ENCODE results near the gene WWTR1.

WWTR1 gene

DNA sequence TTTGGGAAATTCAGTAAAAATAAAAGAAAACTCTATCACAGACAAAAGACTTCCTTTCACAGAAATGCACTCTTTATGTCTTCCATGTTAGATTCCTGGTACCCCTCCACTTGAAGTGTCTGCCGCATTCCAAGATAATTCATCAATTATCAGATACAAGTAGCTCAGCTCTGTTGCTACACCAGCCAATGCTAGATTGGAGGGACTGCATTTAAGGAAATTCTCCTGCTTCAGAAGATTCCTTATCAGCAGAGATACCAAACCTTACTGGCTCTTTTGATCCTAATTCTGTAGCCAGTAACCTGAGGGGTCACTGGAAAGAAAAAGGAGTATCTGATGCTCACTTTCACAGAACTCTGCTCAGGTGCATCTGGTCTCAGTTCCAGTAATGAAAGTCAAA is 119.5 kb downstream of the WWTR1 start:
- TF ChIP-seq, protein P1, sequence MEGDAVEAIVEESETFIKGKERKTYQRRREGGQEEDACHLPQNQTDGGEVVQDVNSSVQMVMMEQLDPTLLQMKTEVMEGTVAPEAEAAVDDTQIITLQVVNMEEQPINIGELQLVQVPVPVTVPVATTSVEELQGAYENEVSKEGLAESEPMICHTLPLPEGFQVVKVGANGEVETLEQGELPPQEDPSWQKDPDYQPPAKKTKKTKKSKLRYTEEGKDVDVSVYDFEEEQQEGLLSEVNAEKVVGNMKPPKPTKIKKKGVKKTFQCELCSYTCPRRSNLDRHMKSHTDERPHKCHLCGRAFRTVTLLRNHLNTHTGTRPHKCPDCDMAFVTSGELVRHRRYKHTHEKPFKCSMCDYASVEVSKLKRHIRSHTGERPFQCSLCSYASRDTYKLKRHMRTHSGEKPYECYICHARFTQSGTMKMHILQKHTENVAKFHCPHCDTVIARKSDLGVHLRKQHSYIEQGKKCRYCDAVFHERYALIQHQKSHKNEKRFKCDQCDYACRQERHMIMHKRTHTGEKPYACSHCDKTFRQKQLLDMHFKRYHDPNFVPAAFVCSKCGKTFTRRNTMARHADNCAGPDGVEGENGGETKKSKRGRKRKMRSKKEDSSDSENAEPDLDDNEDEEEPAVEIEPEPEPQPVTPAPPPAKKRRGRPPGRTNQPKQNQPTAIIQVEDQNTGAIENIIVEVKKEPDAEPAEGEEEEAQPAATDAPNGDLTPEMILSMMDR (IDR thresholded peaks at IDR 0.05; ENCODE audit: borderline replicate concordance, control extremely low read depth, extremely low read depth, insufficient read depth, missing control alignments) = no peak
- DNase-seq (ENCODE audit: low spot score) = no peak
- in situ Hi-C loops (cut with MboI; ENCODE audit: low sequenced_read_pairs, unreplicated experiment) = no loop called here

DNA sequence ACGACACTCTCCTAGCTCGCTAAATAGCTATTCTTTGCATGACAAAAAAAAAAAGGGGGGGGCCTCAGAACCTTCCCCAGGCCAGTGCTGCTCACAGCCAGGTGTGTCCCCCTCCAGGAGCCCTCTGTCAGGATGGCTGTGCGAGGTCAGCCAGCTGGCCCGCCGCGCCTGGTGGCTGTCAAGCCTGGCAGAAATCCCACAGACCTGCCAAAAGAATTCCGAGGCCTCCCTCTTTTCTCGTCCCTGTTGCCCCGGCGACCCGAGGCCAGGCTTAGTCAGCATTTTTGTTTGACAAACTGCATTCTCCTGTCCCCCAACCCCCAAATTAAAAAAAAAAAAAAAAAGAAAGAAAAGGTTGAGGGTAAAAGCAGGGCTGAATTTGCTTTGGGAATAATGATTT is 121.4 kb downstream of the WWTR1 start:
- DNase-seq (ENCODE audit: low spot score) = no peak
- in situ Hi-C loops (cut with MboI; ENCODE audit: low sequenced_read_pairs, unreplicated experiment) = no loop called here
- TF ChIP-seq, protein P1 (IDR thresholded peaks at IDR 0.05; ENCODE audit: borderline replicate concordance, control extremely low read depth, extremely low read depth, insufficient read depth, missing control alignments) = no peak

DNA sequence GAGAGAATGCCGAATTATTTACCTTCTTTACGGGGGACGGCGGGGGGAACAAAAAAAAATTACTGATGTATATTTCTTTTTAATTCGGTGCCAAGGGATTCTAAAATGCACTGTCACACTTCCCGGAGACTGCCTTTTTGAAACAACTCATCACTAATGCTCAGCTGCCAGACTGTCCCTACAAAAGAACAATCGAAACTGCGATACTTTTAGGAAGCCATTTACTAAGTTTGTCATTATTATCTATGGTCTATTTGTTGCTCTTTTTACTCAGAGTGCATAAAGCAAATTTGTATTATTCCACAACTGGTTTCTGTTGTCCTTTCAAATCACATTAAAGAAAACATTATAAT is 122.5 kb downstream of the WWTR1 start:
- in situ Hi-C loops (cut with MboI; ENCODE audit: low sequenced_read_pairs, unreplicated experiment) = no loop called here
- DNase-seq (ENCODE audit: low spot score) = no peak
- TF ChIP-seq, protein P1 (IDR thresholded peaks at IDR 0.05; ENCODE audit: borderline replicate concordance, control extremely low read depth, extremely low read depth, insufficient read depth, missing control alignments) = no peak

DNA sequence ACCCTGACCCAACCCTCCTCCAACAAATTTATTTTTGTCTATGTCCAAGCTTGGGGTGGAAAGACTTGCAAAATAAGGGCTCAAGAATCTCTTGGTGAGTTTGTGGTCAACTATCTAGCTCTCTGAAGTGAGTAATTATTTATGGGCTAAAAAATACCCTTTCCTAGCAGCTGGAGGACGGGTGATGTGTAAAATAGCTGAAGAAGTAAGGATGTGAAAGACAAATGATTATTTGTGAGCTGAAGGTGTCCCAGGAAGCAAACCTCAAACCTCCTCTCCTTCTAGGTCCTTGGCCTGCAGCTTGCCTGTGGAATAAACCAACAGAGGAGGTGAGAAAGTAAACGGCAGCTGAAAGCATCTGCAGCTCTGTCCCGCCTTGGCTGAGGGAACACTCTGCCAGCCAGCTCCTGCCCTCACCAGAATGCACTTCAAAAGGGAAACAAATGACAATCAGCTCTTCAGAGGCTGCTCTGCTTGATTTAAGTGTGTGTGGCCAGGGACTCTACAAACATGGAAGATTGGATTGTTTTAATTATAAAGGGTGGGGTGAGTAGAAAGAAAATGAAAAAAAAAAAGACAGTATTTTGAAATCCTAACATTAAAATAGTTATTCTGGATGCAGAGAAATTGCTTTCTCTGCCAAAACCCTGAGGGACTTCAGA is 123.0 kb downstream of the WWTR1 start:
- in situ Hi-C loops (cut with MboI; ENCODE audit: low sequenced_read_pairs, unreplicated experiment) = no loop called here
- no peak for DNase-seq (ENCODE audit: low spot score)
- TF ChIP-seq, protein P1 (IDR thresholded peaks at IDR 0.05; ENCODE audit: borderline replicate concordance, control extremely low read depth, extremely low read depth, insufficient read depth, missing control alignments) = no peak

DNA sequence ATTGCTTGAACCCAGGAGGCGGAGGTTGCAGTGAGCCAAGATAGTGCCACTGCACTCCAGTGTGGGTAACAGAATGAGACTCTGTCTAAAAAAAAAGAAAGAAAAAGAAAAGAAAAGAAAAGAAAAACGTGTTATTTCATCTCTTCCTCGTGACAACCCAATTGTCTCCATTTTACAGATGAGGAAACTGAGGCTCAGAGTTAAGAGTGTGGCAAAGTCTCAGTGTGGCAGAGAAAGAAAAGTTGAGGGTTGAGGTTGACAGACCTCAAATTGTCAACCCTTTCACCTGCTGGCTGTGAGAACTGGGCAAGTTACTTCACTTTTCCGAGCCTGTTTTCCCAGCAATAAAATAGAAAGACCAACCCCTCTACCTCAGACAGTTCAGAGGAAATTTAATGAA is 123.7 kb downstream of the WWTR1 start:
- TF ChIP-seq, protein P1 (IDR thresholded peaks at IDR 0.05; ENCODE audit: borderline replicate concordance, control extremely low read depth, extremely low read depth, insufficient read depth, missing control alignments) = no peak
- DNase-seq (ENCODE audit: low spot score) = no peak
- in situ Hi-C loops (cut with MboI; ENCODE audit: low sequenced_read_pairs, unreplicated experiment) = no loop called here

DNA sequence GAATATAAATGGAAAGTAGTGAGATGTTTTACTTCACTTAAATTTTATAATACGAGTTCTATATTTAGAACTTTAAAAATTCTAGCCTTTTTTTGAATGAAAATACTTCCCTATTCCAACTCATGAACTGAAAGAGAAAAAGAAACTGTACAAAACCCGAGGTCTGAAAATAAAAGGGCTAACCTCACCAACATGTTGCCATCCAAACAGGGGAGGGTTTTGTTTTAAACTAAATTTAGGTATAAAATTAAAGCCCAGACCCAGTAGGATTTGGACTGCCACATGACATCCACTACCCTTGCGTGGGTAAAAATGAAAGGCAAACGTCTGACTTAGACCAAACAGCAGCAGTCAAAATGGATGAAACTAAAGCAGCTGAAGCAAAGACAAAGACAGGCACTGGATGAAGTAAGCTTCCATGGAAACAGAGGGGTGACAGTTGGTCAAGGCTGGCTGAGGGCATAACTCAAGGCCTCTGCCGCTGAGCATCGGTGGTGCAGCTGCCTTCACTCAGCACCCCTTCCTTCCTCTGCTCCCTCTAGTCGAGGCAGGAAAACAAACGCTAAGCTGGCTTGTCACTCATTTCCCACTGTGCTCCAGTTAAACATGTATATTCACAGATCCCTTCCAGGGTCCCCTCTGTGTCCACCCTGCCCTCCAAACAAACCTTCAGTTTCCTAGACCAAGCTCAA is 125.2 kb downstream of the WWTR1 start:
- in situ Hi-C loops (cut with MboI; ENCODE audit: low sequenced_read_pairs, unreplicated experiment) = no loop called here
- TF ChIP-seq, protein P1 (IDR thresholded peaks at IDR 0.05; ENCODE audit: borderline replicate concordance, control extremely low read depth, extremely low read depth, insufficient read depth, missing control alignments) = no peak
- DNase-seq (ENCODE audit: low spot score) = peak; percentile 22

Data from GM13976 (cell line).